Activated naive CD4-positive, alpha-beta T cell treated with anti-CD3 and anti-CD28 coated beads for 36 hours (primary cell): ENCODE results near the gene TSPAN33. TPM values are rescaled to one million over a fixed set of nuclear protein-coding genes. Genes with fewer than 3 reads are reported as not detected.
A peak's percentile ranks its signal among the peaks of the same experiment; 100 is the strongest.
"Not testable (repeated sequence)": the region's sequence is repeated elsewhere in the genome, so short reads cannot be mapped to it uniquely, and the experiment has no call there.

Source experiments
- CTCF ChIA-PET: fragments of 350-600 bp; sonication (Branson Sonifier 250); formaldehyde crosslinking; loops from one replicate; lab custom pipeline; 2021; ENCODE audit warnings: antibody characterized with exemption; lab: Charles Lee
- DNase-seq: peaks from one replicate; pipeline ENCODE4 v3.0.0-alpha.2; 2020
- H3K27ac Mint-ChIP-seq: one replicate; pipeline ENCODE4 v1.8.0; 2021; ENCODE audit warnings: mild to moderate bottlenecking, mixed read lengths
- H3K27me3 Mint-ChIP-seq: one replicate; pipeline ENCODE4 v1.8.0; 2021; ENCODE audit warnings: low read depth, mixed read lengths
- H3K36me3 Mint-ChIP-seq: one replicate; pipeline ENCODE4 v1.8.0; 2021; ENCODE audit warnings: low read depth, mixed read lengths
- H3K4me1 Mint-ChIP-seq: one replicate; pipeline ENCODE4 v1.8.0; 2021; ENCODE audit warnings: low read depth, mixed read lengths
- H3K4me3 Mint-ChIP-seq: one replicate; pipeline ENCODE4 v1.8.0; 2021; ENCODE audit warnings: mild to moderate bottlenecking, moderate library complexity, mixed read lengths
- H3K9me3 Mint-ChIP-seq: one replicate; pipeline ENCODE4 v1.8.0; 2021; ENCODE audit warnings: mixed read lengths
- intact Hi-C: fragments of 100-400 bp; cut with micrococcal nuclease; formaldehyde crosslinking; loops from one replicate; pipeline ENCODE4 v1.15.1; 2023
- total RNA-seq, 2 experiments: library from RNA; stranded (reverse); gene quantifications; one replicate each; pipeline ENCODE4 v1.2.3, GENCODE V29; 2021

TSPAN33 gene
- total RNA-seq, 2 experiments from 2014 or later = 7.2 to 7.9 TPM

GRCh38 chr7:129163875-129164544, 19.5 kb downstream of the TSPAN33 start:
- H3K27ac Mint-ChIP-seq = no peak overlapping the region
- H3K4me1 Mint-ChIP-seq = peaks cover 4% of the 10 kb centered on the region
- H3K36me3 Mint-ChIP-seq = no peaks in the 10 kb centered on the region
- intact Hi-C loops = loop anchor here (1.0 kb wide), 2 partner anchors 46 to 107 kb away; no protein-coding TSS in a partner anchor
- H3K4me3 Mint-ChIP-seq = no peak overlapping the region
- H3K27me3 Mint-ChIP-seq = no peaks in the 10 kb centered on the region
- CTCF ChIA-PET = interaction anchor here (0.6 to 6.8 kb wide), 36 partner anchors 8 to 433 kb away, joined by 3 to 122 read pairs (median 4); partner anchors contain the start of gene SMO
- peak; percentile 21 for DNase-seq
- H3K9me3 Mint-ChIP-seq = no peaks in the 10 kb centered on the region

- no peak overlapping the region for H3K4me3 Mint-ChIP-seq
- peaks cover 13% of the 10 kb centered on the region for H3K4me1 Mint-ChIP-seq
- intact Hi-C loops = no loop called here
Observed at GRCh38 chr7:129166745-129167144, 22.2 kb downstream of the TSPAN33 start.

GRCh38 chr7:129167817-129168216, 23.3 kb downstream of the TSPAN33 start:
- Mint-ChIP-seq H3K36me3 (no peaks in the 10 kb centered on the region), H3K27me3 (no peaks in the 10 kb centered on the region), H3K27ac (no peak overlapping the region), H3K9me3 (no peaks in the 10 kb centered on the region), H3K4me1 (peaks cover 13% of the 10 kb centered on the region), H3K4me3 (peak overlapping the region; percentile 8)
- CTCF ChIA-PET = interaction anchor here (0.8 kb wide), 1 partner anchor 467 kb away, joined by 3 read pairs; no protein-coding TSS in a partner anchor
- intact Hi-C loops = no loop called here
- DNase-seq = no peak

More at GRCh38 chr7:129166745-129167144, 22.2 kb downstream of the TSPAN33 start:
- Mint-ChIP-seq H3K27ac (no peak overlapping the region), H3K9me3 (no peaks in the 10 kb centered on the region), H3K36me3 (no peaks in the 10 kb centered on the region), H3K27me3 (no peaks in the 10 kb centered on the region)
- CTCF ChIA-PET = interaction anchor here (0.6 to 6.8 kb wide), 6 partner anchors 37 to 468 kb away, joined by 3 to 122 read pairs (median 3); no protein-coding TSS in a partner anchor
- peak; percentile 58 for DNase-seq

- intact Hi-C loops = no loop called here
- CTCF ChIA-PET = interaction anchor here (2.8 kb wide), 1 partner anchor 42 kb away, joined by 13 read pairs; no protein-coding TSS in a partner anchor
- H3K4me1 Mint-ChIP-seq = peaks cover 13% of the 10 kb centered on the region
- no peaks in the 10 kb centered on the region for H3K36me3 Mint-ChIP-seq
- no peaks in the 10 kb centered on the region for H3K27me3 Mint-ChIP-seq
- DNase-seq = no peak
- H3K27ac Mint-ChIP-seq = no peak overlapping the region
- peak overlapping the region; percentile 51 for H3K4me3 Mint-ChIP-seq
- no peaks in the 10 kb centered on the region for H3K9me3 Mint-ChIP-seq
Observed at GRCh38 chr7:129168231-129169021, 23.9 kb downstream of the TSPAN33 start.

GRCh38 chr7:129169171-129169671, 24.7 kb downstream of the TSPAN33 start:
- H3K27ac Mint-ChIP-seq = peak overlapping the region; percentile 19
- DNase-seq = peak; percentile 38
- no peaks in the 10 kb centered on the region for H3K27me3 Mint-ChIP-seq
- CTCF ChIA-PET = interaction anchor here (0.8 to 2.8 kb wide), 5 partner anchors 13 to 50 kb away, joined by 3 to 13 read pairs (median 3); no protein-coding TSS in a partner anchor
- H3K4me3 Mint-ChIP-seq = peak overlapping the region; percentile 66
- no peaks in the 10 kb centered on the region for H3K36me3 Mint-ChIP-seq
- intact Hi-C loops = no loop called here
- H3K4me1 Mint-ChIP-seq = peaks cover 13% of the 10 kb centered on the region
- H3K9me3 Mint-ChIP-seq = no peaks in the 10 kb centered on the region

GRCh38 chr7:129169686-129170440, 25.4 kb downstream of the TSPAN33 start:
- H3K27me3 Mint-ChIP-seq = no peaks in the 10 kb centered on the region
- CTCF ChIA-PET = interaction anchor here (0.8 to 2.8 kb wide), 5 partner anchors 13 to 49 kb away, joined by 3 to 13 read pairs (median 3); no protein-coding TSS in a partner anchor
- no peak overlapping the region for H3K27ac Mint-ChIP-seq
- H3K4me1 Mint-ChIP-seq = peaks cover 13% of the 10 kb centered on the region
- DNase-seq = peak; percentile 62
- H3K36me3 Mint-ChIP-seq = no peaks in the 10 kb centered on the region
- intact Hi-C loops = no loop called here
- H3K9me3 Mint-ChIP-seq = no peaks in the 10 kb centered on the region
- peak overlapping the region; percentile 66 for H3K4me3 Mint-ChIP-seq

GRCh38 chr7:129170441-129171021, 26.0 kb downstream of the TSPAN33 start:
- DNase-seq = no peak
- H3K9me3 Mint-ChIP-seq = no peaks in the 10 kb centered on the region
- CTCF ChIA-PET = interaction anchor here (2.8 kb wide), 1 partner anchor 40 kb away, joined by 13 read pairs; no protein-coding TSS in a partner anchor
- H3K4me1 Mint-ChIP-seq = peaks cover 13% of the 10 kb centered on the region
- intact Hi-C loops = no loop called here
- no peak overlapping the region for H3K4me3 Mint-ChIP-seq
- H3K27ac Mint-ChIP-seq = no peak overlapping the region
- no peaks in the 10 kb centered on the region for H3K36me3 Mint-ChIP-seq
- H3K27me3 Mint-ChIP-seq = no peaks in the 10 kb centered on the region

GRCh38 chr7:129173861-129174260, 29.4 kb downstream of the TSPAN33 start:
- peaks cover 10% of the 10 kb centered on the region for H3K4me1 Mint-ChIP-seq
- CTCF ChIA-PET = interaction anchor here (1.6 kb wide), 1 partner anchor 10 kb away, joined by 6 read pairs; no protein-coding TSS in a partner anchor
- DNase-seq, H3K4me3 Mint-ChIP-seq, H3K27ac Mint-ChIP-seq, H3K9me3 Mint-ChIP-seq, H3K27me3 Mint-ChIP-seq, H3K36me3 Mint-ChIP-seq, intact Hi-C loops: not testable (repeated sequence)

GRCh38 chr7:129176916-129177710, 32.6 kb downstream of the TSPAN33 start:
- no peaks in the 10 kb centered on the region for H3K9me3 Mint-ChIP-seq
- CTCF ChIA-PET = no interaction called here
- H3K4me1 Mint-ChIP-seq = no peaks in the 10 kb centered on the region
- DNase-seq = no peak
- no peak overlapping the region for H3K4me3 Mint-ChIP-seq
- intact Hi-C loops = no loop called here
- H3K27me3 Mint-ChIP-seq = peaks cover 5% of the 10 kb centered on the region
- H3K27ac Mint-ChIP-seq = no peak overlapping the region
- H3K36me3 Mint-ChIP-seq = no peaks in the 10 kb centered on the region

GRCh38 chr7:129184981-129185670, 40.6 kb downstream of the TSPAN33 start:
- no peak for DNase-seq
- Mint-ChIP-seq H3K27ac (no peak overlapping the region), H3K36me3 (no peaks in the 10 kb centered on the region), H3K4me1 (peaks cover 5% of the 10 kb centered on the region), H3K9me3 (no peaks in the 10 kb centered on the region), H3K4me3 (no peak overlapping the region), H3K27me3 (peaks cover 22% of the 10 kb centered on the region)
- intact Hi-C loops = no loop called here
- CTCF ChIA-PET = interaction anchor here (1.3 kb wide), 1 partner anchor 9 kb away, joined by 4 read pairs; no protein-coding TSS in a partner anchor
